ENCODE results near the gene SMIM41. TPM values are rescaled to one million over a fixed set of nuclear protein-coding genes. Genes with fewer than 3 reads are reported as not detected.

SMIM41 gene
- total and polyA plus RNA-seq, 3 experiments from 2014 or later = not detected

DNA sequence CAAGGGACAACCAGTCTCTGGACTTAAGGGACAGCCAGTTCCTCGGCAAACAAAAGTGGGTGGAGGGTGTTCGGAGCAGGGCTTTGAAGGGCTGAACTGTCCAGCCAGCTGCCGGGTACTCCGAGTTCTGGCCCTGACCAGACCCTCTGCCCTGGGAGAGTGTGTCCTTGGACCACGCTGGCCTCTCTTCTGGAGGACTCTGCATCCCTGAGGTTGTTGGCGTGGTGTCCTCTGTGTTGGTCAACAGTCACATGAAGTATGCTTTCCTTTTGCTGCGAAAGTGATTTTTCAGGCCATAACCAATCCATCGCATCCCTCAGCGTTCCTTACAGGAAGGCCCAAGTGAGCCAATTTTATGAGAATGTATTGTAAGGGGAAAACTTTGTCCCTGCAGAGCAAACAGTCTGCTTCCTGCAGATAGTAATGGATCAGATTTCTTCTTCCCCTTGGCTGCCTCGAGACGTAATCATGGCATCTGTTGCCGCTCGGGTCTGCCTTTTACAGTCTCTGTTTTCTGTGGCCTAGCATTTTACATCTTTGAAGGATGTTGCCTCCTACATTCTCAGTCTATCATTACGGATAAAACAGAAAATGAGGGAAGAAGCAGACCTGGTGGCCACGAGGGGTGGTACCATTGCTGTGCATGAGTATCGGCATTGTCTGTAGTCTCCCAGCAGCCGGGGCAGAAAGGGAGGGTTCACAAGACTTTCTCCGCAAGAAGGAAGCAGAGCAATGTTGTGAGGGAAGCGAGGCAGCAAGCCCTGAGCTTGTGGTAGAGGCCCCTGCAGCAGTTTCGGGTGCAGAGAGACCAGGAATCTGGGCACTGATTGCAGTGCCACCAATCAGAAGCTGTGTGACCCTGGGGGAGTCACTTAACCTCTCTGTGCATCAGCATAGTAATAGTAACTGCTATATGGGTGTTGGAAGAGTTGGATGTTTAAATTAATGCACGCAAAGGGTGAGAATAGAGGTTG is 47.4 kb downstream of the SMIM41 start:
- ChIA-PET POLR2A (no interaction called here), CTCF (interaction anchor here (0.6 to 1.3 kb wide), 3 partner anchors 11 to 759 kb away, joined by 3 to 4 read pairs (median 3); no protein-coding TSS in a partner anchor)
- H3K4me1 ChIP-seq (ENCODE audit: insufficient read depth, low read length) = no peaks in the 10 kb centered on the region
- H3K36me3 Mint-ChIP-seq = no peaks in the 10 kb centered on the region
- peaks cover 4% of the 10 kb centered on the region for H3K27me3 ChIP-seq (ENCODE audit: insufficient read depth, low read length, poor library complexity, severe bottlenecking)
- no peaks in the 10 kb centered on the region for H3K9me3 Mint-ChIP-seq
- peaks cover 0 to 2% (median under 1%) of the 10 kb centered on the region in 3 donors for H3K4me1 Mint-ChIP-seq
- H3K27ac ChIP-seq (ENCODE audit: low read depth, low read length) = no peak overlapping the region
- H3K4me3 Mint-ChIP-seq = no peak overlapping the region
- no peaks in the 10 kb centered on the region for H3K9me3 ChIP-seq (ENCODE audit: low read length)
- H3K27me3 Mint-ChIP-seq = peaks cover 12 to 50% of the 10 kb centered on the region in 2 donors
- no peaks in the 10 kb centered on the region for H3K36me3 ChIP-seq (ENCODE audit: insufficient read depth, low read length)
- no peak for DNase-seq
- no peak overlapping the region for H3K4me3 ChIP-seq (ENCODE audit: low read length)
- peak overlapping the region in 1 of 8 donors; percentile 30 for H3K27ac Mint-ChIP-seq

DNA sequence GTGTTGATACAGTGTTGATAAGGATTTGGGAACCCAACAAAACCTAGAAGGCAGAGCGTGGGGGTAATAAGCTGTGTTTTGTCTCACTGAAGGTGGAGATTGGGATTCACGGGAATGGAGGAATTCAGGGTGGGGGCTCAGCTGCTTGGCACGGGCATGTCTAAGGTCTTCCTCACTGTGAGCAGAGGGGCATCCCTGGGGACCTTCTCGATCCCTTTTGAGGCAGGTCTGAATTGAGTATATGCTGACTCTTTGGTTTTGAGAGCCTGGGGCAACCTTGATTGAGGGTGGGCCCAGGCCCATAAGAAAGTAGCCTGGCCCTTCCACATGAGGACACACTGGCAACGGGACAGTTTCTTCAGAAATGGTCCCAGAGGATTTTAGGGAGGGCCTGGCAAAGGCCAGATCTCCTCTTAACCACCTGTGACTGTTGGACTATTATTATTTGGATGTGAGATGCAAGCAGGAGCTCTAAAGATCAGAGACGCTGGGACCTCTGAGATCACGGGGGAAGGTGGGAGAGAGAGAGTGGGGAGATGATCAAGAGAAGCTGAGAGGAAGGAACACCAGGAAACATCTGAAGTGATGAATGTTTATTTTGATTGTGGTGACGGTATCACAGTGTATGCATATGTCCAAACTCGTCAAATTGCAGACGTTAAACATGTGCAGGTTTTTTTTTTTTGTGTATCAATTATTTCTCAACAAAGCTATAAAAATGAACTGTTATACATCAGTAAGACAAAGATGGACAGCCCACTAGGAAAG is 48.4 kb downstream of the SMIM41 start:
- H3K27ac ChIP-seq (ENCODE audit: low read depth, low read length) = no peak overlapping the region
- Mint-ChIP-seq H3K4me1 (no peaks in the 10 kb centered on the region), H3K27me3 (peaks cover 12 to 42% of the 10 kb centered on the region in 2 donors), H3K36me3 (no peaks in the 10 kb centered on the region), H3K27ac (no peak overlapping the region), H3K9me3 (no peaks in the 10 kb centered on the region), H3K4me3 (no peak overlapping the region)
- DNase-seq = no peak
- no peaks in the 10 kb centered on the region for H3K9me3 ChIP-seq (ENCODE audit: low read length)
- no peak overlapping the region for H3K4me3 ChIP-seq (ENCODE audit: low read length)
- POLR2A ChIA-PET = interaction anchor here (0.7 kb wide), 1 partner anchor 104 kb away, joined by 5 read pairs; no protein-coding TSS in a partner anchor
- CTCF ChIA-PET = interaction anchor here (0.6 to 1.3 kb wide), 3 partner anchors 12 to 758 kb away, joined by 3 to 4 read pairs (median 3); no protein-coding TSS in a partner anchor
- no peaks in the 10 kb centered on the region for H3K4me1 ChIP-seq (ENCODE audit: insufficient read depth, low read length)
- no peaks in the 10 kb centered on the region for H3K36me3 ChIP-seq (ENCODE audit: insufficient read depth, low read length)
- peaks cover 4% of the 10 kb centered on the region for H3K27me3 ChIP-seq (ENCODE audit: insufficient read depth, low read length, poor library complexity, severe bottlenecking)

DNA sequence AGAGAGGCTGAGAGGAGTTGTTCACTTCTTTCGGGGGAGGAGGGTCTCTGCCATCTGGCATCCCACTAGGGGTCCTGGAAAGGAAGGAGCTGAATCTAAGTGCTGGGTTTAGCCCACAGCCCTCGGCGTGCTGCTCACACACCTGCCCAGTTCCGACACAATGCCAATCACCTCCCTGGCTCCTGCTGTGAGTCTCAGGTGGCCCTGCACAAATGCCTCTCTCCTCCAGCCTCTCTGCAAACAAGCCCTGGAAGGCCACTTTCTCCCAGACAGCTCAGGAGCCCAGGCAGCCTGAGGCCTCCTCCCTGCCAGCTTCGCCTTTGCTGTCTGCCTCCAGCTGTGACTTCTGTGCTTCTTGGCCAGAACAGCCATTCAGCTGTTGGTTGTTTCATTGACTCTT is 51.2 kb downstream of the SMIM41 start:
- no peak overlapping the region for H3K27ac ChIP-seq (ENCODE audit: low read depth, low read length)
- H3K27me3 ChIP-seq (ENCODE audit: insufficient read depth, low read length, poor library complexity, severe bottlenecking) = peaks cover 4% of the 10 kb centered on the region
- DNase-seq = no peak
- no peak overlapping the region for H3K27ac Mint-ChIP-seq
- no peak overlapping the region for H3K4me3 Mint-ChIP-seq
- H3K4me3 ChIP-seq (ENCODE audit: low read length) = no peak overlapping the region
- POLR2A ChIA-PET = no interaction called here
- H3K36me3 ChIP-seq (ENCODE audit: insufficient read depth, low read length) = no peaks in the 10 kb centered on the region
- CTCF ChIA-PET = interaction anchor here (1.2 kb wide), 1 partner anchor 15 kb away, joined by 3 read pairs; no protein-coding TSS in a partner anchor
- H3K4me1 Mint-ChIP-seq = no peaks in the 10 kb centered on the region
- H3K4me1 ChIP-seq (ENCODE audit: insufficient read depth, low read length) = no peaks in the 10 kb centered on the region
- H3K9me3 ChIP-seq (ENCODE audit: low read length) = no peaks in the 10 kb centered on the region
- no peaks in the 10 kb centered on the region for H3K9me3 Mint-ChIP-seq
- peaks cover 5 to 30% of the 10 kb centered on the region in 2 donors for H3K27me3 Mint-ChIP-seq
- no peaks in the 10 kb centered on the region for H3K36me3 Mint-ChIP-seq

- ChIA-PET CTCF (interaction anchor here (1.1 to 1.6 kb wide), 2 partner anchors 11 to 148 kb away, joined by 3 read pairs; no protein-coding TSS in a partner anchor), POLR2A (no interaction called here)
- no peaks in the 10 kb centered on the region for H3K27me3 ChIP-seq (ENCODE audit: insufficient read depth, low read length, poor library complexity, severe bottlenecking)
- Mint-ChIP-seq H3K4me3 (no peak overlapping the region), H3K4me1 (no peaks in the 10 kb centered on the region), H3K36me3 (no peaks in the 10 kb centered on the region), H3K9me3 (no peaks in the 10 kb centered on the region), H3K27me3 (peaks cover 4 to 18% of the 10 kb centered on the region in 2 donors), H3K27ac (peak overlapping the region in 1 of 8 donors; percentile 77)
- H3K27ac ChIP-seq (ENCODE audit: low read depth, low read length) = no peak overlapping the region
- H3K36me3 ChIP-seq (ENCODE audit: insufficient read depth, low read length) = no peaks in the 10 kb centered on the region
- no peaks in the 10 kb centered on the region for H3K9me3 ChIP-seq (ENCODE audit: low read length)
- no peaks in the 10 kb centered on the region for H3K4me1 ChIP-seq (ENCODE audit: insufficient read depth, low read length)
- H3K4me3 ChIP-seq (ENCODE audit: low read length) = no peak overlapping the region
- DNase-seq = no peak
Observed at GRCh38 chr12:52132754-52133161, 53.3 kb downstream of the SMIM41 start.

DNA sequence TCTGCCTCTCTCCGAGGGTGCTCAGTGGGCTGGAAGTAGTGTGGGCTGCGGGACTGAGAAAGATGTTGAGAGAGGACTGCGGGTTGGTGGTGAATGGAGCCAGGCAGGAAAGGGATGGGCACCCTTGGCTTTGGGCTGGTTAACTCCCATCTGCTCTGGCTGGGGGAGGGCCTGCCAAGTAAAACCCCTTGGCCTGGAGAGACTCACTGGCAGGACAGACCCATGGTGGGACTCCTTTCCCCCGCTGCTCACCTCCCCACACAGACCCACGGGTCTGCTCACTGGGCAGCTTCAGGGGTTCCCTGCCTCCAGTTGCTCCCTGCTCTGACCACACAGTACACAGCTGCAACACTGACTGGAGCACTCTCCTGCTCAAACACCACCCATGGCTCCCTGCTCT is 58.2 kb downstream of the SMIM41 start:
- DNase-seq = no peak
- no peaks in the 10 kb centered on the region for H3K36me3 Mint-ChIP-seq
- Histone ChIP-seq H3K36me3 (ENCODE audit: insufficient read depth, low read length) (no peaks in the 10 kb centered on the region), H3K4me1 (ENCODE audit: insufficient read depth, low read length) (no peaks in the 10 kb centered on the region), H3K9me3 (ENCODE audit: low read length) (no peaks in the 10 kb centered on the region), H3K27me3 (ENCODE audit: insufficient read depth, low read length, poor library complexity, severe bottlenecking) (no peaks in the 10 kb centered on the region), H3K27ac (ENCODE audit: low read depth, low read length) (no peak overlapping the region), H3K4me3 (ENCODE audit: low read length) (no peak overlapping the region)
- H3K4me1 Mint-ChIP-seq = no peaks in the 10 kb centered on the region
- no peak overlapping the region for H3K27ac Mint-ChIP-seq
- H3K4me3 Mint-ChIP-seq = no peak overlapping the region
- CTCF ChIA-PET = no interaction called here
- POLR2A ChIA-PET = no interaction called here
- H3K27me3 Mint-ChIP-seq = peaks cover 14 to 24% of the 10 kb centered on the region in 2 donors
- H3K9me3 Mint-ChIP-seq = no peaks in the 10 kb centered on the region

DNA sequence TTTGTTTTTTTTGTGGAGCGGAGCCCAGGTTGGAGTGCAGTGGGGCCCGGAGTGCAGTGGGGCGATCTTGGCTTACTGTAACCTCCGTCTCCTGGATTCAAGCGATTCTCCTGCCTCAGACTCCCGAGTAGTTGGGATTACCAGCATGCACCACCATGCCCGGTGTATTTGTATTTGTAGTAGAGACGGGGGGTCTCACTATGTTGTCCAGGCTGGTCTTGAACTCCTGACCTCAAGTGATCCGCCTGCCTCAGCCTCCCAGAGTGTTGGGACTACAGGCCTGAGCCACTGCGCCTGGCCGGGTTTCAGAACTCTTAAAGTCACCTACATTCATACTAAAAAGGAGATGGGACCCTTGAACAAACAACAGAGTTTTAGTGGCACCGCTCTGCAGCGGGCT is 59.6 kb downstream of the SMIM41 start:
- H3K9me3 ChIP-seq (ENCODE audit: low read length) = no peaks in the 10 kb centered on the region
- Mint-ChIP-seq H3K9me3 (peaks cover 0 to 1% (median 0%) of the 10 kb centered on the region in 5 donors), H3K36me3 (no peaks in the 10 kb centered on the region), H3K27me3 (peaks cover 14 to 28% of the 10 kb centered on the region in 2 donors), H3K4me1 (no peaks in the 10 kb centered on the region), H3K4me3 (no peak overlapping the region), H3K27ac (no peak overlapping the region)
- H3K36me3 ChIP-seq (ENCODE audit: insufficient read depth, low read length) = no peaks in the 10 kb centered on the region
- CTCF ChIA-PET = no interaction called here
- H3K4me1 ChIP-seq (ENCODE audit: insufficient read depth, low read length) = no peaks in the 10 kb centered on the region
- DNase-seq = no peak
- no peak overlapping the region for H3K27ac ChIP-seq (ENCODE audit: low read depth, low read length)
- H3K4me3 ChIP-seq (ENCODE audit: low read length) = no peak overlapping the region
- H3K27me3 ChIP-seq (ENCODE audit: insufficient read depth, low read length, poor library complexity, severe bottlenecking) = no peaks in the 10 kb centered on the region
- POLR2A ChIA-PET = no interaction called here

- Histone ChIP-seq H3K4me1 (ENCODE audit: insufficient read depth, low read length) (no peaks in the 10 kb centered on the region), H3K27me3 (ENCODE audit: insufficient read depth, low read length, poor library complexity, severe bottlenecking) (no peaks in the 10 kb centered on the region), H3K36me3 (ENCODE audit: insufficient read depth, low read length) (no peaks in the 10 kb centered on the region), H3K9me3 (ENCODE audit: low read length) (no peaks in the 10 kb centered on the region), H3K27ac (ENCODE audit: low read depth, low read length) (no peak overlapping the region), H3K4me3 (ENCODE audit: low read length) (no peak overlapping the region)
- Mint-ChIP-seq H3K9me3 (peaks cover 0 to 1% (median 0%) of the 10 kb centered on the region in 5 donors), H3K4me3 (no peak overlapping the region), H3K27ac (no peak overlapping the region), H3K4me1 (no peaks in the 10 kb centered on the region), H3K27me3 (peaks cover 14 to 26% of the 10 kb centered on the region in 2 donors), H3K36me3 (no peaks in the 10 kb centered on the region)
- CTCF ChIA-PET = no interaction called here
- peak in 2 of 5 donors; percentile 16 to 49 for DNase-seq
- POLR2A ChIA-PET = no interaction called here
Observed at GRCh38 chr12:52139579-52140062, 60.1 kb downstream of the SMIM41 start.
